ENCODE measurements around the gene ENPP6.
"Not testable (repeated sequence)": the region's sequence is repeated elsewhere in the genome, so short reads cannot be mapped to it uniquely, and the experiment has no call there.

Gene ENPP6

GRCh38 chr4:184148738-184149637, 68.7 kb downstream of the ENPP6 start:
- DNase-seq (ENCODE audit: low spot score), result no peak

GRCh38 chr4:184147858-184148737, 69.6 kb downstream of the ENPP6 start:
- no peak for DNase-seq (ENCODE audit: low spot score)

GRCh38 chr4:184146951-184147350, 70.7 kb downstream of the ENPP6 start:
- no peak for DNase-seq (ENCODE audit: low spot score)

- DNase-seq (ENCODE audit: low spot score), result no peak
Measured at GRCh38 chr4:184145596-184145995, 72.1 kb downstream of the ENPP6 start.

- DNase-seq (ENCODE audit: low spot score), result no peak
Measured at GRCh38 chr4:184143770-184144564, 73.7 kb downstream of the ENPP6 start.

- DNase-seq (ENCODE audit: low spot score), result no peak
Measured at GRCh38 chr4:184142121-184143000, 75.3 kb downstream of the ENPP6 start.

- not testable (repeated sequence) for DNase-seq (ENCODE audit: low spot score)
Measured at GRCh38 chr4:184140901-184141300, 76.8 kb downstream of the ENPP6 start.

GRCh38 chr4:184136525-184136924, 81.1 kb downstream of the ENPP6 start:
- DNase-seq (ENCODE audit: low spot score), result no peak

- no peak for DNase-seq (ENCODE audit: low spot score)
Measured at GRCh38 chr4:184126800-184127199, 90.9 kb downstream of the ENPP6 start.

- no peak for DNase-seq (ENCODE audit: low spot score)
Measured at GRCh38 chr4:184122631-184123408, 94.9 kb downstream of the ENPP6 start.

- DNase-seq (ENCODE audit: low spot score), result no peak
Measured at GRCh38 chr4:184120549-184121127, 97.0 kb downstream of the ENPP6 start.

- DNase-seq (ENCODE audit: low spot score), result no peak
Measured at GRCh38 chr4:184117662-184118199, 99.9 kb downstream of the ENPP6 start.

GRCh38 chr4:184115399-184115798, 102.3 kb downstream of the ENPP6 start:
- DNase-seq (ENCODE audit: low spot score), result no peak

GRCh38 chr4:184114431-184114830, 103.2 kb downstream of the ENPP6 start:
- no peak for DNase-seq (ENCODE audit: low spot score)

- DNase-seq (ENCODE audit: low spot score), result no peak
Measured at GRCh38 chr4:184112006-184112550, 105.6 kb downstream of the ENPP6 start.

GRCh38 chr4:184111233-184111832, 106.3 kb downstream of the ENPP6 start:
- DNase-seq (ENCODE audit: low spot score), result no peak

- no peak for DNase-seq (ENCODE audit: low spot score)
Measured at GRCh38 chr4:184110452-184111224, 107.0 kb downstream of the ENPP6 start.

GRCh38 chr4:184108006-184108501, 109.6 kb downstream of the ENPP6 start:
- no peak for DNase-seq (ENCODE audit: low spot score)

Measured in hematopoietic multipotent progenitor cell treated with erythropoietin and hydrocortisone succinate and interleukin-3 and kit ligand, for 15 days (in vitro differentiated cells).